Keratinocyte (primary cell): ENCODE results near the gene BCS1L. TPM values are rescaled to one million over a fixed set of nuclear protein-coding genes. Genes with fewer than 3 reads are reported as not detected.

Experiments used
- DNase-seq: peaks from one replicate; pipeline ENCODE4 v3.0.0-alpha.2; 2011; ENCODE audit warnings: low read depth, missing footprints, low spot score
- FAIRE-seq: peaks from 2 replicates; lab custom pipeline; 2011; peaks lifted over from hg19 to GRCh38; lab: Jason Lieb, UNC
- H2AFZ ChIP-seq: 2 replicates; pipeline ENCODE4 v1.6.0; 2012; ENCODE audit warnings: low read length, control low read depth, inconsistent platforms; ENCODE audit not compliant: control insufficient read depth
- H3K27ac ChIP-seq: 2 replicates; pipeline ENCODE4 v1.5.1; 2011; ENCODE audit warnings: low read length; ENCODE audit not compliant: control insufficient read depth, insufficient read depth
- H3K27me3 ChIP-seq: 3 replicates; pipeline ENCODE4 v1.6.0; 2011; ENCODE audit warnings: low read length; ENCODE audit not compliant: control insufficient read depth, insufficient read depth; ENCODE audit errors: extremely low read depth
- H3K36me3 ChIP-seq, 2 experiments: 2 replicates in 1 of 2; 3 replicates in 1 of 2; pipeline ENCODE4 v1.5.1; 2011; ENCODE audit warnings: low read length in 2 of 2, mild to moderate bottlenecking in 1 of 2; ENCODE audit not compliant: control insufficient read depth in 2 of 2, insufficient read depth in 2 of 2; ENCODE audit errors: extremely low read depth in 1 of 2
- H3K4me1 ChIP-seq: 3 replicates; pipeline ENCODE4 v1.5.1; 2011; ENCODE audit warnings: low read length; ENCODE audit not compliant: control insufficient read depth, insufficient read depth; ENCODE audit errors: extremely low read depth
- H3K4me2 ChIP-seq: 3 replicates; pipeline ENCODE4 v1.6.0; 2011; ENCODE audit warnings: low read depth, low read length; ENCODE audit not compliant: control insufficient read depth, insufficient read depth; ENCODE audit errors: extremely low read depth
- H3K4me3 ChIP-seq, 3 experiments: fragments of 200-600 bp in 1 of 3; sonication (generic) in 1 of 3; 2 replicates in 2 of 3; 3 replicates in 1 of 3; pipeline ENCODE4 v1.5.1; 2011 to 2016; ENCODE audit warnings: low read length in 3 of 3, mild to moderate bottlenecking in 3 of 3, control low read depth in 2 of 3, inconsistent platforms in 1 of 3, low read depth in 1 of 3, mixed read lengths in 1 of 3, mixed run types in 1 of 3, moderate library complexity in 1 of 3; ENCODE audit not compliant: control insufficient read depth in 2 of 3, insufficient read depth in 2 of 3; ENCODE audit errors: extremely low read depth in 1 of 3
- H3K79me2 ChIP-seq: 2 replicates; pipeline ENCODE4 v1.6.0; 2012; ENCODE audit warnings: low read length; ENCODE audit not compliant: control insufficient read depth, insufficient read depth
- H3K9ac ChIP-seq: 3 replicates; pipeline ENCODE4 v1.6.0; 2011; ENCODE audit warnings: low read length; ENCODE audit not compliant: control insufficient read depth, insufficient read depth; ENCODE audit errors: extremely low read depth
- H3K9me1 ChIP-seq: 3 replicates; pipeline ENCODE4 v1.6.0; 2011; ENCODE audit warnings: low read length; ENCODE audit not compliant: control insufficient read depth, insufficient read depth; ENCODE audit errors: extremely low read depth
- H3K9me3 ChIP-seq: 2 replicates; pipeline ENCODE4 v1.5.1; 2012; ENCODE audit warnings: low read depth, low read length; ENCODE audit not compliant: control insufficient read depth
- H4K20me1 ChIP-seq: 3 replicates; pipeline ENCODE4 v1.6.0; 2011; ENCODE audit warnings: low read length; ENCODE audit not compliant: control insufficient read depth, insufficient read depth; ENCODE audit errors: extremely low read depth
- EZH2 ChIP-seq: IDR thresholded peaks from one replicate; pipeline ENCODE4 v1.6.1; 2012; ENCODE audit warnings: inconsistent platforms, mild to moderate bottlenecking, low read length, moderate library complexity
- dilution Hi-C: fragments of 300-500 bp; cut with MboI; formaldehyde crosslinking; loops from one replicate; pipeline ENCODE4 v1.7.0; 2020; ENCODE audit warnings: low sequenced_read_pairs; ENCODE audit not compliant: extremely low pct_ligation_motif_present
- polyA plus RNA-seq, 5 experiments: library from polyadenylated mRNA; depleted of rRNA in 3 of 5; stranded (reverse) in 3 of 5; stranded (forward) in 1 of 5; unstranded in 1 of 5; fragments of >200 nt; gene quantifications; 1 replicate in 1 of 5; 2 replicates in 3 of 5; 3 replicates in 1 of 5; pipeline versions ENCODE4 v1.2.1 to v1.2.3, GENCODE V29; 2011 to 2012; ENCODE audit warnings: missing spikeins in 2 of 5, low read depth in 1 of 5, low replicate concordance in 1 of 5
- TF ChIP-seq, protein P1 (sequence below), 3 experiments: IDR thresholded peaks in 1 of 3; conservative IDR thresholded peaks in 1 of 3; optimal IDR thresholded peaks in 1 of 3; 2 replicates in 2 of 3; 3 replicates in 1 of 3; pipeline versions ENCODE3 to v1.5.1; 2011; ENCODE audit warnings: low read length in 3 of 3, mild to moderate bottlenecking in 3 of 3, moderate library complexity in 2 of 3, control low read depth in 1 of 3, inconsistent platforms in 1 of 3; ENCODE audit not compliant: insufficient read depth in 2 of 3; ENCODE audit errors: extremely low read depth in 1 of 3

Gene BCS1L
- polyA plus RNA-seq, 1 donor (not counting 4 experiments of a cell fraction or from before 2014, with no cell fraction given): 57.7 TPM

- dilution Hi-C loops: no loop called here
Observed at GRCh38 chr2:218622606-218623365, 36.7 kb upstream of the BCS1L start.

DNA sequence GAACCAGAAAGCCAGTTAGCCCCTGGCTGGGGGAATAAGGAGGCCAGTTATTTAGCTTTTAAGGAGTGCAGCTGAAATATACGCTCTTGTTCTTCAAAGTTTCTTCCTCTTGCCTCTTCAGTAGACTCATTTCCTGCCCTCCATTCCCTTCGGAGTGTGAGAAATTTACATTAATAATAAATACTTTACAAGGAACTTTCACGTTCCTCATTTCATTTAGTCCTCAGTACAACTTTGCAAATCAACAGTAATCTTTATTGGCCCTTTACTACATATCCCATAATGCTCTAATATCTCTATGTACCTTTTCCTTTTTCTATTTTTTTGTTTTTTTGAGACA lies 36.1 kb upstream of the BCS1L start:
- TF ChIP-seq EZH2: no peak
- TF ChIP-seq, protein P1, sequence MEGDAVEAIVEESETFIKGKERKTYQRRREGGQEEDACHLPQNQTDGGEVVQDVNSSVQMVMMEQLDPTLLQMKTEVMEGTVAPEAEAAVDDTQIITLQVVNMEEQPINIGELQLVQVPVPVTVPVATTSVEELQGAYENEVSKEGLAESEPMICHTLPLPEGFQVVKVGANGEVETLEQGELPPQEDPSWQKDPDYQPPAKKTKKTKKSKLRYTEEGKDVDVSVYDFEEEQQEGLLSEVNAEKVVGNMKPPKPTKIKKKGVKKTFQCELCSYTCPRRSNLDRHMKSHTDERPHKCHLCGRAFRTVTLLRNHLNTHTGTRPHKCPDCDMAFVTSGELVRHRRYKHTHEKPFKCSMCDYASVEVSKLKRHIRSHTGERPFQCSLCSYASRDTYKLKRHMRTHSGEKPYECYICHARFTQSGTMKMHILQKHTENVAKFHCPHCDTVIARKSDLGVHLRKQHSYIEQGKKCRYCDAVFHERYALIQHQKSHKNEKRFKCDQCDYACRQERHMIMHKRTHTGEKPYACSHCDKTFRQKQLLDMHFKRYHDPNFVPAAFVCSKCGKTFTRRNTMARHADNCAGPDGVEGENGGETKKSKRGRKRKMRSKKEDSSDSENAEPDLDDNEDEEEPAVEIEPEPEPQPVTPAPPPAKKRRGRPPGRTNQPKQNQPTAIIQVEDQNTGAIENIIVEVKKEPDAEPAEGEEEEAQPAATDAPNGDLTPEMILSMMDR (optimal IDR thresholded peaks at IDR 0.05 in 1 of 3, IDR thresholded peaks at IDR 0.05 in 1 of 3, conservative IDR thresholded peaks at IDR 0.05 in 1 of 3; ENCODE audit: extremely low read depth in 1 of 3, insufficient read depth in 2 of 3, low read length in 3 of 3): no peak
- dilution Hi-C loops: no loop called here
- no peaks in the 10 kb centered on the region for H4K20me1 ChIP-seq

More at GRCh38 chr2:218622606-218623365, 36.7 kb upstream of the BCS1L start:
- H3K4me1 ChIP-seq: peaks cover 6% of the 10 kb centered on the region
- no peaks in the 10 kb centered on the region for H3K79me2 ChIP-seq
- DNase-seq: no peak
- no peaks in the 10 kb centered on the region for H3K9me1 ChIP-seq
- no peak overlapping the region for H3K27ac ChIP-seq
- no peak overlapping the region for H3K4me2 ChIP-seq
- no peaks in the 10 kb centered on the region for H3K9me3 ChIP-seq
- TF ChIP-seq EZH2: no peak
- TF ChIP-seq, protein P1 (optimal IDR thresholded peaks at IDR 0.05 in 1 of 3, IDR thresholded peaks at IDR 0.05 in 1 of 3, conservative IDR thresholded peaks at IDR 0.05 in 1 of 3; ENCODE audit: extremely low read depth in 1 of 3, insufficient read depth in 2 of 3, low read length in 3 of 3): no peak
- no peak overlapping the region for H2AFZ ChIP-seq
- FAIRE-seq: no peak
- H4K20me1 ChIP-seq: no peaks in the 10 kb centered on the region
- no peaks in the 10 kb centered on the region for H3K27me3 ChIP-seq
- no peaks in the 10 kb centered on the region for H3K36me3 ChIP-seq
- no peak overlapping the region for H3K4me3 ChIP-seq
- H3K9ac ChIP-seq: no peak overlapping the region

More for the DNA sequence above, 36.1 kb upstream of the BCS1L start:
- H3K27me3 ChIP-seq: no peaks in the 10 kb centered on the region
- H3K4me1 ChIP-seq: peaks cover 6% of the 10 kb centered on the region
- DNase-seq: no peak
- no peaks in the 10 kb centered on the region for H3K79me2 ChIP-seq
- no peaks in the 10 kb centered on the region for H3K36me3 ChIP-seq
- H3K9me3 ChIP-seq: no peaks in the 10 kb centered on the region
- no peak overlapping the region for H3K27ac ChIP-seq
- H3K9me1 ChIP-seq: no peaks in the 10 kb centered on the region
- H3K4me3 ChIP-seq: no peak overlapping the region
- H3K4me2 ChIP-seq: no peak overlapping the region
- FAIRE-seq: no peak
- no peak overlapping the region for H2AFZ ChIP-seq
- H3K9ac ChIP-seq: no peak overlapping the region
